ENCODE results near the gene MIOX.

GRCh38 chr22:50527921-50528681 is 41.4 kb downstream of the MIOX start:
- TF ChIP-seq ZBTB21 (tag by site-specific recombination; IDR thresholded peaks at IDR 0.05) (no peak), ZNF24 (tag by site-specific recombination; IDR thresholded peaks at IDR 0.05) (no peak), ZNF416 (tag by site-specific recombination; IDR thresholded peaks at IDR 0.05) (no peak), ZEB2 (tag by site-specific recombination; IDR thresholded peaks at IDR 0.05) (no peak), ZNF274 (IDR thresholded peaks at IDR 0.05; ENCODE audit: low read length) (no peak), ZNF274 (tag by site-specific recombination; IDR thresholded peaks at IDR 0.05; ENCODE audit: borderline replicate concordance) (no peak), ZNF112 (tag by site-specific recombination; IDR thresholded peaks at IDR 0.05) (no peak), ZBTB17 (tag by site-specific recombination; IDR thresholded peaks at IDR 0.05) (no peak)
- TF ChIP-seq, protein P1, sequence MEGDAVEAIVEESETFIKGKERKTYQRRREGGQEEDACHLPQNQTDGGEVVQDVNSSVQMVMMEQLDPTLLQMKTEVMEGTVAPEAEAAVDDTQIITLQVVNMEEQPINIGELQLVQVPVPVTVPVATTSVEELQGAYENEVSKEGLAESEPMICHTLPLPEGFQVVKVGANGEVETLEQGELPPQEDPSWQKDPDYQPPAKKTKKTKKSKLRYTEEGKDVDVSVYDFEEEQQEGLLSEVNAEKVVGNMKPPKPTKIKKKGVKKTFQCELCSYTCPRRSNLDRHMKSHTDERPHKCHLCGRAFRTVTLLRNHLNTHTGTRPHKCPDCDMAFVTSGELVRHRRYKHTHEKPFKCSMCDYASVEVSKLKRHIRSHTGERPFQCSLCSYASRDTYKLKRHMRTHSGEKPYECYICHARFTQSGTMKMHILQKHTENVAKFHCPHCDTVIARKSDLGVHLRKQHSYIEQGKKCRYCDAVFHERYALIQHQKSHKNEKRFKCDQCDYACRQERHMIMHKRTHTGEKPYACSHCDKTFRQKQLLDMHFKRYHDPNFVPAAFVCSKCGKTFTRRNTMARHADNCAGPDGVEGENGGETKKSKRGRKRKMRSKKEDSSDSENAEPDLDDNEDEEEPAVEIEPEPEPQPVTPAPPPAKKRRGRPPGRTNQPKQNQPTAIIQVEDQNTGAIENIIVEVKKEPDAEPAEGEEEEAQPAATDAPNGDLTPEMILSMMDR (tag by site-specific recombination; IDR thresholded peaks at IDR 0.05) = no peak

Measured in HEK293 (cell line).